ENCODE measurements around the gene PCCA. TPM values are rescaled to one million over a fixed set of nuclear protein-coding genes. Genes with fewer than 3 reads are reported as not detected.

The PCCA gene
- total and polyA plus RNA-seq, 4 donors: 30.1 to 160 (median 76.3) TPM

GRCh38 chr13:100334214-100334613 lies 245.3 kb downstream of the PCCA start:
- DNase-seq (ENCODE audit: low spot score): no peak
- Histone ChIP-seq H3K36me3 (ENCODE audit: control insufficient read depth in 4 of 4, insufficient read depth in 3 of 4, low read depth in 1 of 4, low read length in 3 of 4) (peaks cover 5 to 16% (median 12%) of the 10 kb centered on the region in 4 donors), H3K9ac (ENCODE audit: low read depth in 1 of 2, low read length in 2 of 2) (no peak overlapping the region), H3K27ac (ENCODE audit: low read depth in 1 of 2, low read length in 2 of 2) (no peak overlapping the region), H3K27me3 (ENCODE audit: control insufficient read depth in 4 of 4, insufficient read depth in 4 of 4, low read length in 3 of 4) (no peaks in the 10 kb centered on the region), H3K9me3 (ENCODE audit: control insufficient read depth in 4 of 4, low read length in 3 of 4) (no peaks in the 10 kb centered on the region), H3K4me3 (ENCODE audit: low read depth in 1 of 3, low read length in 3 of 3) (no peak overlapping the region), H3K4me1 (ENCODE audit: control insufficient read depth in 4 of 4, insufficient read depth in 4 of 4, low read length in 3 of 4) (no peaks in the 10 kb centered on the region)
- 98% methylated on average over 1 of the region's 1 CpG for WGBS
- no peak for TF ChIP-seq JUND (IDR thresholded peaks at IDR 0.05)
- TF ChIP-seq EGR1 (IDR thresholded peaks at IDR 0.05; ENCODE audit: low read depth in 2 of 2): no peak
- no peak for TF ChIP-seq ATF3 (IDR thresholded peaks at IDR 0.05)
- no peak for TF ChIP-seq FOXA1 (IDR thresholded peaks at IDR 0.05)
- TF ChIP-seq ZBTB33 (IDR thresholded peaks at IDR 0.05): no peak
- TF ChIP-seq RAD21 (IDR thresholded peaks at IDR 0.05): no peak
- no peak for TF ChIP-seq RXRA (IDR thresholded peaks at IDR 0.05)
- TF ChIP-seq, protein P1, sequence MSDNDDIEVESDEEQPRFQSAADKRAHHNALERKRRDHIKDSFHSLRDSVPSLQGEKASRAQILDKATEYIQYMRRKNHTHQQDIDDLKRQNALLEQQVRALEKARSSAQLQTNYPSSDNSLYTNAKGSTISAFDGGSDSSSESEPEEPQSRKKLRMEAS (IDR thresholded peaks at IDR 0.05): no peak
- TF ChIP-seq HNF4G (IDR thresholded peaks at IDR 0.05): no peak
- TF ChIP-seq GABPA (IDR thresholded peaks at IDR 0.05 in 1 of 2, conservative IDR thresholded peaks at IDR 0.05 in 1 of 2): no peak
- TF ChIP-seq, protein P2, sequence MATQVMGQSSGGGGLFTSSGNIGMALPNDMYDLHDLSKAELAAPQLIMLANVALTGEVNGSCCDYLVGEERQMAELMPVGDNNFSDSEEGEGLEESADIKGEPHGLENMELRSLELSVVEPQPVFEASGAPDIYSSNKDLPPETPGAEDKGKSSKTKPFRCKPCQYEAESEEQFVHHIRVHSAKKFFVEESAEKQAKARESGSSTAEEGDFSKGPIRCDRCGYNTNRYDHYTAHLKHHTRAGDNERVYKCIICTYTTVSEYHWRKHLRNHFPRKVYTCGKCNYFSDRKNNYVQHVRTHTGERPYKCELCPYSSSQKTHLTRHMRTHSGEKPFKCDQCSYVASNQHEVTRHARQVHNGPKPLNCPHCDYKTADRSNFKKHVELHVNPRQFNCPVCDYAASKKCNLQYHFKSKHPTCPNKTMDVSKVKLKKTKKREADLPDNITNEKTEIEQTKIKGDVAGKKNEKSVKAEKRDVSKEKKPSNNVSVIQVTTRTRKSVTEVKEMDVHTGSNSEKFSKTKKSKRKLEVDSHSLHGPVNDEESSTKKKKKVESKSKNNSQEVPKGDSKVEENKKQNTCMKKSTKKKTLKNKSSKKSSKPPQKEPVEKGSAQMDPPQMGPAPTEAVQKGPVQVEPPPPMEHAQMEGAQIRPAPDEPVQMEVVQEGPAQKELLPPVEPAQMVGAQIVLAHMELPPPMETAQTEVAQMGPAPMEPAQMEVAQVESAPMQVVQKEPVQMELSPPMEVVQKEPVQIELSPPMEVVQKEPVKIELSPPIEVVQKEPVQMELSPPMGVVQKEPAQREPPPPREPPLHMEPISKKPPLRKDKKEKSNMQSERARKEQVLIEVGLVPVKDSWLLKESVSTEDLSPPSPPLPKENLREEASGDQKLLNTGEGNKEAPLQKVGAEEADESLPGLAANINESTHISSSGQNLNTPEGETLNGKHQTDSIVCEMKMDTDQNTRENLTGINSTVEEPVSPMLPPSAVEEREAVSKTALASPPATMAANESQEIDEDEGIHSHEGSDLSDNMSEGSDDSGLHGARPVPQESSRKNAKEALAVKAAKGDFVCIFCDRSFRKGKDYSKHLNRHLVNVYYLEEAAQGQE (IDR thresholded peaks at IDR 0.05): no peak
- TF ChIP-seq YY1 (IDR thresholded peaks at IDR 0.05): no peak
- no peak for TF ChIP-seq CTCF (IDR thresholded peaks at IDR 0.05; ENCODE audit: low read depth, low read length, missing input control)
- no peak for TF ChIP-seq HNF4A (conservative IDR thresholded peaks at IDR 0.05)
- TF ChIP-seq FOXA2 (IDR thresholded peaks at IDR 0.05): no peak
- no peak for TF ChIP-seq NR2F2 (IDR thresholded peaks at IDR 0.05)
- TF ChIP-seq SP1 (IDR thresholded peaks at IDR 0.05): no peak
- TF ChIP-seq TAF1 (conservative IDR thresholded peaks at IDR 0.05): no peak

Measured in liver (tissue), 9 donors.